Panc1 (cell line): Measurements from ENCODE around the gene CDKAL1. TPM values are rescaled to one million over a fixed set of nuclear protein-coding genes. Genes with fewer than 3 reads are reported as not detected.

Experiments
- ATAC-seq: fragments of 200-7000 bp; cut with Tn5 transposase; 2 replicates; pipeline ENCODE4 v1.9.1; 2020; ENCODE audit warnings: mild to moderate bottlenecking, moderate library complexity
- BruUV-seq: library from RNA; stranded (reverse); fragments of 400-500 nt; replicated peaks from 2 replicates; lab custom pipeline; 2021; lab: Mats Ljungman, UMichigan
- CTCF ChIA-PET: fragments of 300-600 bp; sonication (Branson Sonifier 250); formaldehyde crosslinking; loops from one replicate; lab custom pipeline; 2022; ENCODE audit warnings: antibody characterized with exemption; lab: Charles Lee
- POLR2A ChIA-PET: fragments of 300-600 bp; sonication (Branson Sonifier 250); formaldehyde crosslinking; loops from one replicate; lab custom pipeline; 2022; ENCODE audit warnings: antibody characterized with exemption; lab: Charles Lee
- DNase-seq: peaks from one replicate; pipeline ENCODE4 v3.0.0-alpha.2; 2010; ENCODE audit warnings: low read depth, low spot score
- H3K27ac ChIP-seq: 2 replicates; pipeline ENCODE4 v1.5.1; 2011; ENCODE audit warnings: mild to moderate bottlenecking, low read length, inconsistent platforms
- H3K27me3 ChIP-seq: fragments of 200-500 bp; sonication (Bioruptor generic); 2 replicates; pipeline ENCODE4 v1.6.0; 2014; ENCODE audit warnings: low read length, inconsistent platforms; ENCODE audit not compliant: control insufficient read depth, insufficient read depth
- H3K36me3 ChIP-seq: fragments of 200-500 bp; sonication (Bioruptor generic); 2 replicates; pipeline ENCODE4 v1.5.1; 2014; ENCODE audit warnings: inconsistent platforms, mild to moderate bottlenecking, low read length, moderate library complexity; ENCODE audit not compliant: control insufficient read depth, insufficient read depth
- H3K4me1 ChIP-seq: 2 replicates; pipeline ENCODE4 v1.5.1; 2011; ENCODE audit warnings: inconsistent platforms, mild to moderate bottlenecking, low read length, moderate library complexity; ENCODE audit not compliant: control insufficient read depth, insufficient read depth
- H3K4me3 ChIP-seq, 2 experiments: 2 replicates each; pipeline ENCODE4 v1.5.1; 2011 to 2012; ENCODE audit warnings: low read depth in 2 of 2, low read length in 2 of 2, mild to moderate bottlenecking in 2 of 2, inconsistent platforms in 1 of 2, moderate library complexity in 1 of 2
- H3K9me3 ChIP-seq: fragments of 200-500 bp; sonication (Bioruptor generic); 2 replicates; pipeline ENCODE4 v1.5.1; 2014; ENCODE audit warnings: low read depth, mild to moderate bottlenecking, inconsistent platforms, low read length, moderate library complexity; ENCODE audit not compliant: control insufficient read depth, insufficient read depth
- CTCF ChIP-seq: fragments of 450-650 bp; IDR thresholded peaks from 2 replicates; pipeline ENCODE4 v1.5.1; 2017; ENCODE audit warnings: mild to moderate bottlenecking
- POLR2AphosphoS5 ChIP-seq: IDR thresholded peaks from 2 replicates; pipeline ENCODE4 v1.6.1; 2012; ENCODE audit warnings: mild to moderate bottlenecking, low read depth, low read length, moderate library complexity
- REST ChIP-seq, 2 experiments: IDR thresholded peaks; 2 replicates each; pipeline ENCODE4 v1.6.1; 2011 to 2012; ENCODE audit warnings: low read depth in 2 of 2, control low read depth in 1 of 2, low read length in 1 of 2, mild to moderate bottlenecking in 1 of 2, moderate library complexity in 1 of 2; ENCODE audit not compliant: insufficient read depth in 1 of 2
- SIN3A ChIP-seq: IDR thresholded peaks from 2 replicates; pipeline ENCODE4 v1.6.1; 2012; ENCODE audit warnings: low read depth, mild to moderate bottlenecking, low read length, moderate library complexity, borderline replicate concordance; ENCODE audit not compliant: insufficient read depth
- TCF7L2 ChIP-seq: IDR thresholded peaks from 2 replicates; pipeline ENCODE4 v1.6.1; 2011; ENCODE audit warnings: mild to moderate bottlenecking, low read depth, low read length, inconsistent platforms
- in situ Hi-C: cut with HindIII; loops from 2 replicates; pipeline ENCODE4 v1.10.0; 2016; ENCODE audit warnings: low sequenced_read_pairs, low pct_unique_long_range_greater_than_20kb
- intact Hi-C: fragments of 100-400 bp; cut with micrococcal nuclease; formaldehyde crosslinking; loops from one replicate; pipeline ENCODE4 v1.10.0; 2022; ENCODE audit not compliant: unreplicated experiment
- total RNA-seq: library from RNA; stranded (reverse); gene quantifications from one replicate; pipeline ENCODE4 v1.2.1, GENCODE V29; 2021; ENCODE audit not compliant: unreplicated experiment

Gene CDKAL1
- total RNA-seq, 1 experiment from 2014 or later = 14.5 TPM

GRCh38 chr6:21171801-21172200 is 637.5 kb downstream of the CDKAL1 start:
- Histone ChIP-seq H3K27ac (no peak overlapping the region), H3K9me3 (no peaks in the 10 kb centered on the region), H3K4me1 (no peaks in the 10 kb centered on the region), H3K4me3 (no peak overlapping the region), H3K36me3 (no peaks in the 10 kb centered on the region), H3K27me3 (no peaks in the 10 kb centered on the region)
- ATAC-seq = no peak
- in situ Hi-C loops = no loop called here
- intact Hi-C loops = no loop called here
- no peak for DNase-seq
- ChIA-PET POLR2A (no interaction called here), CTCF (no interaction called here)
- BruUV-seq = no TSS peak
- TF ChIP-seq REST (IDR thresholded peaks at IDR 0.05; ENCODE audit: insufficient read depth in 1 of 2, low read depth in 2 of 2, low read length in 1 of 2) = no peak
- no peak for TF ChIP-seq POLR2AphosphoS5
- TF ChIP-seq TCF7L2 = no peak
- TF ChIP-seq SIN3A = no peak
- TF ChIP-seq CTCF = no peak

- CTCF ChIA-PET = no interaction called here
- Histone ChIP-seq H3K27me3 (no peaks in the 10 kb centered on the region), H3K4me3 (no peak overlapping the region), H3K27ac (no peak overlapping the region), H3K4me1 (no peaks in the 10 kb centered on the region), H3K9me3 (no peaks in the 10 kb centered on the region), H3K36me3 (no peaks in the 10 kb centered on the region)
- POLR2A ChIA-PET = no interaction called here
- in situ Hi-C loops = no loop called here
- no TSS peak for BruUV-seq
- DNase-seq (no peak), ATAC-seq (no peak)
- TF ChIP-seq REST (IDR thresholded peaks at IDR 0.05; ENCODE audit: insufficient read depth in 1 of 2, low read depth in 2 of 2, low read length in 1 of 2) (no peak), CTCF (no peak), POLR2AphosphoS5 (no peak), TCF7L2 (no peak), SIN3A (no peak)
- intact Hi-C loops = no loop called here
Measured at GRCh38 chr6:21173031-21173430, 638.8 kb downstream of the CDKAL1 start.
